AG08395 (cell line): ENCODE measurements around the gene FBXL13.
"Not testable (repeated sequence)": the region's sequence is repeated elsewhere in the genome, so short reads cannot be mapped to it uniquely, and the experiment has no call there.

Source experiments
- DNase-seq: peaks from one replicate; pipeline ENCODE4 v3.0.0; 2012; ENCODE audit warnings: mixed read lengths, low spot score

The FBXL13 gene

DNA sequence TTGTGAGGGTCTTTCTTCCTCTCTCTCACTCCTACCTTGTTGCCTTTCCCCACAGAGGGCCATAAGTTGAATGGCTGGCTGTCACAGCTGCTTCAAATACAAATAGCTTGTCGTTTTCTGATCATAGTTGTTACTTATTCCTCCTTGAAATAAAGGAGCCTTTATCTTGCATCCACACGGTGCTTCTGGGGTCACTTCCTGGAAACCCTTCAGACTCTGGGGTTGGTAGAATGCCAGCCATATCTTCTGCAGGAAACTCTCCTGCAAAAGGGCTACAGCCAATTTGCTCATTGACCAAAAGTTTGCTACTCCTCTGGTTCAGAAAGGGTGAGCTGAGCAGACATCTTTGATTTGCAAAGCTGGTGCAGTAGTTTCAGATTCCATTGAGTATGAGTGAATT, 255.4 kb downstream of the FBXL13 start:
- DNase-seq = no peak

DNA sequence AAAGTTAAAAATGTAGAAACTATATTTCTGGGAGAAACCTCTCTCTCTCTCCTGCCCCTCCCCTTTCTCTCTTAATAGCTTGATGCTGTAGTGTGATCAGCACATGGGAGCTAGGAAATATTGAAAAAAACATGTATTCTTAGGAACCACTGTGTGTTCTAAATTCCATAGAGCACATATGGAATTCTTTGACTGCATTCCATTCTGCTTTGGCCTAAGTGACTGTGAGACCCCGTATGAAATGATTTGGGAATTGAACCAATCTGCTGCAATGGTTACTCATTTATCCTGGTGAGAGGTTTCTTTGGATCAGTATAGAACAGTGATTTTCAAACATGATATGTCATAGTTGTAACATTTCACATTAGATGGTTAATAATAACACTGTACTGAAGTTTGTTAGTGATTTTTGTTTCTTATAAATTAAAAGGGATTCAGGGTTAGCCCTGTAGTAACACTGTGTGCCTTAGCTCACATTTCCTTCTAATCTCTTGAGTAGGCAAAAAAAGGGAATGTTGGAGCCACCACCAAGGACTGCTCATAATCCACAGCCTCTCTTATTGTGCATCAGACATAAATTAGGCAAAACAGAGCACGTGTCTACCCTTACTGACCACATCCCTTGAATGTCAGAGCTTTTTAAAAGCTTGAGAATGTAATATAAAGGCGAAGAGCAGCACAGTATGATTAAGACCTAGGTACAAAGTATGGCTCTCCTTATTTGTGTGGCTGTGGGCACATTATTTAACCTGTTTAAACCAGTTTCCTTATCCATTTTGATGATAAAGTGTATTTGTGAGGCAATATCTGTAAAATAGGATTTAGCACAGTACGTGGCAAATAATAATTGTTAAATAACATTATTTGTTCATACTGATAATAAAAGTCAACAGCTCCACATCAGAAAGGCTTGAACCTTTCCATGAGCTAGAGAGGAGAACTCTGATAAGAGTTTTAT, 256.7 kb downstream of the FBXL13 start:
- DNase-seq = no peak

DNA sequence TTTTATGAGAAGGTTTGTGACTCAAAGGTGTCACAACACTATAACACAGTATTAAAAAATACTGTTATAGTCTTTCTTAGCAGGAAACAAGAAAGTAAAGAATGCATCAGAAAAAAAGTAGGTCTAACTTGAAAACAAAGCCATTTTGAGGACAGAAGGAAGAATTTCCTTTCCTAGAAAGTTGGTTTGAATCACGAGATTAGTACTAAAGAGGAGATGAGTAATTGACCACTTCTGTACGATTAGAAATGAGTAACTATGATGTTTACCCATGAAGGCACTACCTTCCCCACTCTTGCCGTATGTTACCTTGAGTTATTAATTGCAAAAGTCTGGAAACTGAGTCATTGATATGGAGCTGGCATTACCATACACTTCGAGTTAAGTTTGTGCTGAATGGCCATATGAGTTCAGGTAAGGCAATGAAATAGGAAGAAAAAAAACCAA, 260.5 kb downstream of the FBXL13 start:
- peak; percentile 71 for DNase-seq

DNA sequence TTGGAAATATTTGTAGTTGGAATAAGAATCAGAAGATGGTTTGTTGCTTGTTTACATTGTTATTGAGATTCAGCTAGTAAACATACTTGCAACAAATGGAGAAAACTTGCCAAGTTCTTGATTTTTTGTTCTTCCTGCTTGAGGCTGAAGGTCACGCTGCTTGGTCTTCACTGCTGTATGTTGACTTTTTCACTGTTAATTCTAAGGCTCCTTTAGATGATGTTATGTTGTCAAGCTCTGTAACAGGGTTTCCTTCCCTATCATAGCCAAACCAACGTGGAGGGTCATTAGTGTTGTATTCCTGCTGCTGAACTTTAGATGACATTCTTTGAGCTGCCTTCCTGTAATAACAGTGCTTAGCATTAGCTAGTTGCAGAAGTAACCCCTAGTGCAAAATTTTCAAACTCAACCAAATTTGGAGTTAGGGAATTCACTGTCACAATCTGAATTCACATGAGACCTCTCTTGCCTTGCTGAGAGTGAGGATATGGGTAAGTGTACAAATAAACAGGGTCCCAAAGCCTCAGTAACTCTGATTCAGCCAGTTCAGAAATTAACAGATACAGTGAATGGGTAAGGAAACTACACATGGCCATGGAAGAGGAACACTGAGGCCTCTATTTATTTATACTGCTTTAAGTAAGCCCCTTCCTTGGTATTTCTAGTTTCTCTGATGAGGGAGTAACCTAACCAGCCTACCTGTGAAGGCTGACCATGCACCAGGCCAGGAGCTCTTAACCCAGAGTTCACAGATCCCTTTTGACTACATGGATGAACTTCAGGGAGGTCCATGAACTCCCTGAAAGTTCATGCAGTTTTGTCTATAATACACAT, 261.2 kb downstream of the FBXL13 start:
- DNase-seq = no peak

DNA sequence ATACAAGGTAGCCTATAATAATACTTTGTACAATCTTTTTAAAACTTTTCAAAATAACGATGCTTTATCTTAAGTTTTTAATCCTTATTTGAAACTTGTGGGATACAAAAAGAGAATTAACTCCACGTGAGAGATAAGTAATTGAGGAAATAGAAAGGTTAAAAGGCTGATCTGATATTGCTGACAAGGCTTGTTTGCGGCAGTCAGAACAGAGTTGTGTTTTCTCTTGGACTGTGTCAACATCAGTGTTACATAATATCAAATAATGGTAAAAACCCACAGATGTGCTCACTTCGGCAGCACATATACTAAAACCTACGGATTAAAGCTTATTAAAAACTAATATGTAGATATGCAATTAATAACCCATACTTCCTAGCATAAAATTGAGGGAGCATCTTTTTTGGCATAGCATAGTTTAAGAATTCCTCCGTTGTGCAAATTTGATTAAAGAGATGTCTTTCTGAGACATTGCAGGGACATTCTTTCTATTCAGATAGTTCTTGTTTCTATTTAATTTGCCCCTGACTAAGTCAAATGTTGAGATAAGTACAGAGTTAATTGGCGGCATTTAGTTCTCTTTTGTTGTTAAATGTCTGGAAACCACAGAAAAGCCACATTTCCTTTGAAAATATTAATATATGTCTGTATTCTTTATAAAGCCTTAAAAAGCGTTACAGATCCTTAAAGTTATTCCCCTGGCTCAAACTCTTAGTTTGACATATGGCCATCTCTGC, 262.5 kb downstream of the FBXL13 start:
- no peak for DNase-seq

DNA sequence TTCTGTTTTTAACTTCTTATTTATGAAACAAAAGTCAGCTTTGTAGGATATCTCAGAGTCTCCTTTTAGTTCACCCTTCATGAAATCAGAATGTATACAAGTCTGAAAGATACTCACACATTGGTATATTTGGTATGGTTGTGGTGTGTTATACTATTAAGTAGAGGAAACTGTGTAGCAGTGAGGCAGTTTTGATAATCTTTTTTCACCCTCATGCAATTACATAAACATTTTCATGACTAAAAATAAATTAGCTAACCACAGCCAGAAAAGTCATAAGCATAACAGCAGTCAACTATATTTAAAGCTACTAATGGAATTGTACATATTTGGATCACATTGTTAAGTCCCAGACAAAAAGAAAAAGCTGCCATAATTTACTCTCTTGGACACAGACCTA, 263.7 kb downstream of the FBXL13 start:
- no peak for DNase-seq

DNA sequence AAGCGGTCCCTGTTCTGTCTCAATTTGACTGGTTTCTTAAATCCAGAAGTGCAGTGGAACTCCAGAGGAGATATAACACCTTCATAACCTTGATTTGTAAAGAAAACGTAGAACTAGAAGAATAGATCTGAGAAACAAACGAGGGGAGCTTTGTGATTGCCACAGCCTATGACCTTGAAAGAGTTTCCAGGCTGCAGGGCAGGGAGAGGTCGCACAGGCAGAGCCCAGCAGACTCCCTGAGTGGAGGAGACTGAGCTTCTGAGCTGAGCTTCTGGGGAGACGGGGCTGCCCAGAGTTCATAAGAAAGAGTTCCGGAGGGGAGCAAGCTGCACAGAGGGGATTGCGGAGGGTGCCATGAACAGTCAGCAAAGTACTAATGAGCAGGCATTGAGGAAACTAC, 268.0 kb downstream of the FBXL13 start:
- no peak for DNase-seq

DNA sequence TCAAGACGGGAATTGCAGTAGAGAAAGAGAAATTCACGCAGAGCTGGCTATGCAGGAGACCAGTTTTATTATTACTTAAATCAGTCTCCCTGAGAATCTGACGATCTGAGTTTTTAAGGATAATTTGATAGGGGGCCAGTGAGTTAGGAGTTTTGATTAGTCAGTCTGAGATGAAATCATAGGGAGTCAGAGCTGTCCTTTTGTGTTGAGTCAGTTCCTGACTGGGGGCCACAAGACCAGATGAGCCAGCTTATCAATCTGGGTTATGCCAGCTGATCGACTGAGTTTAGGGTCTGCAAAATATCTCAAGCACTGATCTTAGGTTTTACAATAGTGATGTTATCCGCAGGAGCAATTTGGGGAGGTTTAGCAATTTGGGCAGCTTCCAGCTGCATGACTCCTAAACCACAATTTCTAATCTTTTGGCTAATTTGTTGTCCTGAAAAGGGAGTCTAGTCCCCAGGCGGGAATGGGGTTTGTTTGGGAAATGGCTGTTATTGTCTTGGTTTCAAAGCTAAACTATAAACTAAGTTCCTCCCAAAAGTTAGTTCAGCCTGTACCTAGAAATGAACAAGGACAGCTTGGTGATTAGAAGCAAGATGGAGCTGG, 278.5 kb downstream of the FBXL13 start:
- DNase-seq = not testable (repeated sequence)

DNA sequence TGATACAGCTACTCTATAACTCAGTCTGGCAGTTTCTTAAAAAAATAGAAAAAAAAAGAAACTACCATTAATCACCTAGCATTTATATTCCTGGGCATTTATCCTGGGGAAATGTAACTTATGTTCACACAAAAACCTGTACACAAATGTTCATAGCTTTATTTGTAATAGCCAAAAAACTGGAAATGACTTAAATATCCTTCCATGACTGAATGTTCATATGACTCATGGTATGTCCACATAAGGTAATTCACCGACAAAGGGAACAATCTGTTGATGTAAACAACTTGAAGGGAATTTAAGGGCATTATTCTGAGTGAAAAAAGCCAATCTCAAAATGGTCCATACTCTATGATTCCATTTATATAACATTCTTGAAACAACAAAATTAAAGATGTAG, 280.0 kb downstream of the FBXL13 start:
- not testable (repeated sequence) for DNase-seq

DNA sequence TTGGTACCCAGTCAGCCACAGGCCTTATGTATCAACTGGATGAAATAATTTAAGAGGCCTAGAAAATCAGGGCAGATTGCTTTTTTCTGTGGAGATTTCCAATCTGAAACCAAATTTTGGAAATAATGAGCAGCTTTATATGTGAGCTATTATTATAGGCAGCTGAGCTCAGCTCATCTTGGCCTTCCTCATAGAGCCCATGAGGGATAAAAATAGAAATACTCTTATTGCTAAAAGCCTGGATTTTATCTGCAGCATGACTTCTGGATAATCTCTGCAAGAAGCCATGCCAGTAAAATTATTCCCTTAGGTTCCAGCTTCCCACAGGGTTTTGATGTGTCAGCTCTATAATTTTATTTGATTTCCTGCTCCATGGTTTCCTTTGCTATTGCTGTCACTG, 282.8 kb downstream of the FBXL13 start:
- not testable (repeated sequence) for DNase-seq

DNA sequence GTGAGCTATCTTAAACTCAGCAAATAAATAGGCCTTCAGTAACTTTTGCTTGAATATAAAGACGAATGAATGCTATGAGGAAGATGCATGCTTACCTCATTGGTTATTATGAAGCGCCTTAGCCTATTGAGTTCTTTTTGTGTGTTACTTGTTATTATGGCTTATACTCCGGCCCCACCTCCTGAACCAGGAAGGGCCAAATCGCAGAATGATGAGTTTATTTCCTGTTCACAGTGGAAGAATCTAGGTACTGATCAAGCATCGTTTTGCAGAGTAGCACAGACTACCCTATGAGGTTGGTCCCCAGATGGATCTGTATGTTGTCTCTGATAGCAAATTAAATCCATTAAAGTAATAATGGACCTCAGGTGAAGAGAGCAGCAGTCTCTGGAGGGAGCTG, 283.2 kb downstream of the FBXL13 start:
- DNase-seq = not testable (repeated sequence)

DNA sequence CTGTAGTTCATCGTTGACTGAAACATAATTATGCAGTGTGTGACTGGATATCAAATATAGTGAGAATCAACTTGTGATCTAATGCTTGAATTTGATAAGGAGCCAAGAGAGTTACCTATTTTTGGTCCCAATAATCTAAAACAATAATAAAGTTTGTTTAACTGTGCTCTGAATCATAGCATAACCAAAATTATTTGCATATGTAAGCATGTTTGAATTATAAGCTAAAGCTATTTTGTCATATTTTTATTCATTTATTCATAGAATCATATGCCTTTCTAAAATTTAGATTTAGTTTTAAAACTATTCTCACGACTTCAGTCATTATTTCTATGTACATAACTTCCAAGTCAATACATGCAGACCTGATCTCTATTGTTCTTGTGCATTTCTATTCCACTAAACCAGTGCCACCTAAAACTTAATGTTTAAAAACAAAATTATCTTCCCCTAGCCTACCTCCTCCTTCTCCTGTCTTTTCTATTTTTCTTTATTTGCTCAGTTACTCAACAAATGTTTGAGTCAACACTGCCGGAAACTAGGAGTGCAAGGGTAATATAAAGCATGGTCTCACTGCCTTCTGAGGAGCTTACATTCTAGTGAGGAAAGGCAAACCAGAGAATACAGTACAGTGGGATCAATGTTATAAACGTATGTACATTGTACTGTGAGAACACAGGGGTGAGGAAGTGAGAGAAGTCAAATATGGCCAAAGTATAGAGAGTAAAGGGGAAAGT, 284.1 kb downstream of the FBXL13 start:
- DNase-seq = not testable (repeated sequence)

DNA sequence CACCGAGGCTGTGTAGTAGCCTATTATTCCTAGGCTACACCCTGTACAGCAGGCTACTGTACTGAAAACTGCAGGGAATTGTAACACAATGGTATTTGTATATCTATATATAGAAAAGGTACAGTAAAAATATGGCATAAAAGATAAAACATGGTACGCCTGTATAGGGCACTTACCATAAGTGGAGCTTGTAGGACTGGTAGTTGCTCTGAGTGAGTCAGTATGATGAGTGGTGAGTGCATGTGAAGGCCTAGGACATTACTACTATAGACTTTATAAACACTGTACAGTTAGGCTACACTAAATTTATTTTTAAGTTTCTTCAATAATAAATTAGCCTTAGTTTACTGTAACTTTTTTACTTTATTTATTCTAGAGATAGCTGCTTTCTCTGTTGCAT, 285.8 kb downstream of the FBXL13 start:
- not testable (repeated sequence) for DNase-seq

DNA sequence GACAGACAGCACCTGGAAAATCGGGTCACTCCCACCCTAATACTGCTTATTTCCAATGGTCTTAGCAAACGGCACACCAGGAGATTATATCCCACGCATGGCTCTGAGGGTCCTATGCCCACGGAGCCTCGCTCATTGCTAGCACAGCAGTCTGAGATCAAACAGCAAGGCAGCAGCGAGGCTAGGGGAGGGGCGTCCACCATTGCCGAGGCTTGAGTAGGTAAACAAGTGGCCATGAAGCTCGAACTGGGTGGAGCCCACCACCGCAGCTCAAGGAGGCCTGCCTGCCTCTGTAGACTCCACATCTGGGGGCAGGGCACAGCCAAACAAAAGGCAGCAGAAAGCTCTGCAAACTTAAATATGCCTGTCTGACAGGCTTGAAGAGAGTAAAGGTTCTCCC, 293.7 kb downstream of the FBXL13 start:
- not testable (repeated sequence) for DNase-seq

DNA sequence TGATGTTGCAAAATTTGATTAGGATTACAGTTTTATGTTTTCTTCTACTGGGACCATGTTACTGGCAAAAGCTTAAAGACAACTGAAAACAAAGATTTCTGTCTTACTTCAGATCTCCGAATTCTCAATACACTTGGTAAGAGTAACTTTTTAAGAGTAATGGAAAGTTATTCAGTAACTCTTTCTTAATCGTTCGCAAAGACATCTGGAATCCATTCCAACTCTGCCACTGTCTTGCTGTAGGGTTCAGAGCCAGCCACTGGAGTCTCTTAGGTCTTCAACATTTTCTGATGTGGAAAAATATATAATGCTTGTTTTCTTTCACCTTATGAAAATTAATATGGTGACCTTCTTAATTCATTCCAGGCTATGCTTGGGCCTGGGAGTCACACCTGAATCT, 295.9 kb downstream of the FBXL13 start:
- not testable (repeated sequence) for DNase-seq

DNA sequence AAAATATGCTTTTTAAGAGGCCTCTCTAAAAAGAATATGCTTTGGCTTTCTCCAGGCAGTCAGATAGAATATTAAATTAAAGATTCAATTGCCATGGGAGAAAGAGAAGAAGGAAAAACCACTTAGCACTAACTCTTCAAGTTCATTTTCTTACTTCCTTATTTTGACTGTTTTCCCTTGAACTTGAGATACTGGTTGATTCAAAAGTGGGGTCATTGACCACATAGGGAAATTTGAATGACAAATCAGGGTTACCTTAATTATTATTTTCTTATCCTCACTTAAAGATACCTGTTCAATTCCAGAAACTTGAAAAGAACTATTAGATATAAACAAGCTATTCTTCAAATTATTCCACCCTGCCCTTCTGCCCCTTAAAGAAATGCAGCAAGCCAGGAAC, 298.4 kb downstream of the FBXL13 start:
- not testable (repeated sequence) for DNase-seq

DNA sequence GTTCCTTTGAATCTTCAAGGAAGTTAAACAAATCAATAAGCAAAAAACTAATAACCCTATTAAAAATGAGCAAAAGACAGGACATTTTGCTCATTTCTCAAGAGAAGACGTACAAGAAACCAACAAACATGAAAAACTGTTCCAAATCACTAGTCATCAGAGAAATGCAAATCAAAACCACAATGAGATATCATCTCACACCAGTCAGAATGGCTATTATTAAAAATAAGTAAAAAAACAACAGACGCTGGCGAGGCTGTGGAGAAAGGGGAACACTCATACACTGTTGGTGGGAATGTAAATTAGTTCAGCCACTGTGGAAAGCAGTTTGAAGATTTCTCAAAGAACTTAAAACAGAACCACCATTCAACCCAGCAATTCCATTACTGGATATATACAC, 304.1 kb downstream of the FBXL13 start:
- not testable (repeated sequence) for DNase-seq

DNA sequence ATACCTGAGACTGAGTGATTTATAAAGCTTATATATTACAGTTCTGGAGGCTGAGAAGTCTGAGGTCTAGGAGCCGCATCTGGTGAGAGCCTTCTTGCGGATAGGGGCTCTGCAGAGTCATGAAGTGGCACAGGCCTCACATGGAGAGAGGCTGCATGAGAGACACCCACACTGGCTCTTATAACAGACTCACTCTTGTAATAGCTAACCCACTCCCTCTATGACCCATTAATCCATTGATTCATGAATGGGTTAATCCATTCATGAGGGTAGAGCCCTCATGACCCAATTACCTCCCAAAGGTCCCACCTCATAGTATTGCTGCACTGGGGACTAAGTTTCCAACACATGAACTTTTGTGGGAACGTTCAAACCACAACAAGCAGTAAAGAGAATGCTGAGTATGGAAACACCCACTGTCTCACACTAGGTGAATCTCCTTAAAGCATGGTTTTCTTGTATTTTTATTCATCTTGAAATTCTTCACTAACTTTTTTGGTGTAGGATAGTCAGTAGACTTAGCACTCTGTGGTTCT, 304.9 kb downstream of the FBXL13 start:
- DNase-seq = not testable (repeated sequence)

DNA sequence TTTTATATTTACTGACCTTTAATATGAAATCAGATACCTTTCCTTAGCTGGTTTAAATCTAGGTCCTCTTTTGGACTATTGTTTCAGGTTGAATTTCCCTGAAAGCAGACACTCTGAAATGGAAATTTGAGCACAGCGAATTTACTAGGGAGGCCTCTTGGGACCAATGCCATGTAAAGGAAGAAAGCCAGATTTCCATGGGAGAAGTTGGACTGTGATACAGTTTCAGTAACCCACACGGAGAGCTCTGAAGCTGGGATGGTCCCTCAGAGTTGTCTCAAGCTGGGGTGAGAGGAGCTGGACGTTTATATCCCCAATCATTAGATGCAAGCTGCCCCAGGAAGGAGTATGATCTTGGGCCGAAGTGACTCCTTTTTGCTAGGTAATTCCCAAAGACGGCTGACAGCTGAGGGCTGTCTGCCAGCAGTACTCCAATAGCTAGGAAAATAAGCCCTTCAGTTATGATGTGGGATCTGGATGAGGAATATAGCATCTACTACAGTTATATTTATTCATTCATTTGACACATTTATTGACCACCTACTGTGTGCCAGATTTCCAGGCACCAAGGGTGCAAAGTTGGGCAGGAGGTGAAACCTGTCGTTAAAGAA, 311.2 kb downstream of the FBXL13 start:
- DNase-seq = not testable (repeated sequence)
